Transverse colon (tissue), 4 donors: ENCODE measurements around the gene FERMT3. TPM values are rescaled to one million over a fixed set of nuclear protein-coding genes. Genes with fewer than 3 reads are reported as not detected.

Experiments used
- DNase-seq: peaks from one replicate; pipeline ENCODE4 v3.0.0-alpha.2; 2019
- H3K27ac ChIP-seq, 4 donors: fragments of 200-600 bp; sonication (generic); 2 replicates each; pipeline ENCODE4 v1.5.1; 2016 to 2018; ENCODE audit warnings: inconsistent platforms in 4 of 4
- H3K27me3 ChIP-seq: fragments of 200-600 bp; sonication (generic); 2 replicates; pipeline ENCODE4 v1.5.1; 2017; ENCODE audit warnings: inconsistent platforms
- H3K36me3 ChIP-seq, 4 donors: fragments of 200-600 bp; sonication (generic); 2 replicates each; pipeline ENCODE4 v1.5.1; 2017 to 2019; ENCODE audit warnings: inconsistent platforms in 4 of 4
- H3K4me1 ChIP-seq, 4 donors: fragments of 200-600 bp; sonication (generic); 2 replicates each; pipeline ENCODE4 v1.5.1; 2017 to 2020; ENCODE audit warnings: inconsistent platforms in 4 of 4
- H3K4me3 ChIP-seq, 4 donors: fragments of 200-600 bp; sonication (generic); 1 replicate in 1 of 4; 2 replicates in 3 of 4; pipeline versions ENCODE4 v1.5.1 to v1.6.1; 2017 to 2019; ENCODE audit warnings: inconsistent platforms in 4 of 4
- H3K9me3 ChIP-seq, 2 donors: fragments of 200-600 bp; sonication (generic); 2 replicates each; pipeline ENCODE4 v1.5.1; 2017 to 2019; ENCODE audit warnings: inconsistent platforms in 2 of 2
- EP300 ChIP-seq: sonication (generic); formaldehyde crosslinking; IDR thresholded peaks from one replicate; pipeline ENCODE4 v1.6.1; 2017; ENCODE audit warnings: antibody characterized with exemption, low read depth
- POLR2A ChIP-seq: fragments of 450-650 bp; IDR thresholded peaks from one replicate; pipeline ENCODE4 v1.6.1; 2016; ENCODE audit warnings: antibody characterized with exemption, mild to moderate bottlenecking, moderate library complexity
- POLR2AphosphoS5 ChIP-seq, 3 donors: sonication (generic); formaldehyde crosslinking; IDR thresholded peaks; one replicate each; pipeline ENCODE4 v1.6.1; 2016; ENCODE audit warnings: antibody characterized with exemption in 3 of 3
- WGBS, 2 donors: methylation state at CpG; one replicate each; pipeline ENCODE4 v1.1.5; 2018; ENCODE audit warnings: low coverage in 1 of 2; 5-methylcytosine and 5-hydroxymethylcytosine counted together
- in situ Hi-C, 4 donors: fragments of 200-750 bp; cut with MboI; loops; one replicate each; pipeline versions ENCODE4 v1.15.0 to v1.15.1; 2017; ENCODE audit warnings: low sequenced_read_pairs in 3 of 4, low pct_ligation_motif_present in 1 of 4, low pct_unique_long_range_greater_than_20kb in 1 of 4
- intact Hi-C: fragments of 100-400 bp; cut with DNase I; formaldehyde crosslinking; loops from one replicate; pipeline ENCODE4 v1.15.1; 2023; ENCODE audit warnings: low total_unique reads
- total RNA-seq, 4 donors: library from RNA; depleted of rRNA; stranded (reverse); fragments of >200 nt; gene quantifications; one replicate each; pipeline ENCODE4 v1.1.0, GENCODE V29; 2016
- TF ChIP-seq, protein P1 (sequence below), 5 experiments: fragments of 200-600 bp in 3 of 5; fragments of 450-650 bp in 2 of 5; sonication (generic) in 3 of 5; IDR thresholded peaks; 1 replicate in 2 of 5; 2 replicates in 3 of 5; pipeline ENCODE4 v1.5.1; 2016 to 2017; ENCODE audit warnings: antibody characterized with exemption in 5 of 5, inconsistent platforms in 3 of 5, mild to moderate bottlenecking in 2 of 5, moderate library complexity in 1 of 5

FERMT3 gene
- total RNA-seq, 4 donors from 2014 or later: 14.6 to 63.3 (median 28.6) TPM

DNA sequence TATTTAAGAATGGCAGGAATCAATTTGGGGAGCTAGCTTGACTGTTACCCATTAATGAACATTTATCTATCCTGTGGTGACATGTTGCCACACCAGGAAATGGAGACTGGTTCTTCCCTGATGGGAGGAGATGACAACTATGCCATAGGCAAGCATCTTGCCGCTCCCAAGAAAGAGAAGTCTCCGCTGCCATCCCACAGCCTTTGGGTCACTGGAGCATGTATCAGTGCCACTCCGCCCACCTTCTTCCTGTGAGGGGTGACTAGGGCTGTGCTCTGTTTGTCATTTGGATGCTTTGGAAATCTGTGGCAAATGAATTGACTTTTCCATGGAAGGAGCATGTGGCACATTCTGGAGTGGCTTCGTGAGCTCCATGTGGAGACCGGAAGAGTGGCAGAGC is 14.1 kb upstream of the FERMT3 start:
- H3K27ac ChIP-seq: no peak overlapping the region
- intact Hi-C loops: loop anchor here (5.0 kb wide), 1 partner anchor 1790 kb away; no protein-coding TSS in a partner anchor
- DNase-seq: no peak
- H3K9me3 ChIP-seq: no peaks in the 10 kb centered on the region
- H3K36me3 ChIP-seq: peaks cover 0 to 49% (median 23%) of the 10 kb centered on the region in 4 donors
- TF ChIP-seq POLR2AphosphoS5 (IDR thresholded peaks at IDR 0.05) (no peak), POLR2A (no peak), EP300 (no peak)
- TF ChIP-seq, protein P1, sequence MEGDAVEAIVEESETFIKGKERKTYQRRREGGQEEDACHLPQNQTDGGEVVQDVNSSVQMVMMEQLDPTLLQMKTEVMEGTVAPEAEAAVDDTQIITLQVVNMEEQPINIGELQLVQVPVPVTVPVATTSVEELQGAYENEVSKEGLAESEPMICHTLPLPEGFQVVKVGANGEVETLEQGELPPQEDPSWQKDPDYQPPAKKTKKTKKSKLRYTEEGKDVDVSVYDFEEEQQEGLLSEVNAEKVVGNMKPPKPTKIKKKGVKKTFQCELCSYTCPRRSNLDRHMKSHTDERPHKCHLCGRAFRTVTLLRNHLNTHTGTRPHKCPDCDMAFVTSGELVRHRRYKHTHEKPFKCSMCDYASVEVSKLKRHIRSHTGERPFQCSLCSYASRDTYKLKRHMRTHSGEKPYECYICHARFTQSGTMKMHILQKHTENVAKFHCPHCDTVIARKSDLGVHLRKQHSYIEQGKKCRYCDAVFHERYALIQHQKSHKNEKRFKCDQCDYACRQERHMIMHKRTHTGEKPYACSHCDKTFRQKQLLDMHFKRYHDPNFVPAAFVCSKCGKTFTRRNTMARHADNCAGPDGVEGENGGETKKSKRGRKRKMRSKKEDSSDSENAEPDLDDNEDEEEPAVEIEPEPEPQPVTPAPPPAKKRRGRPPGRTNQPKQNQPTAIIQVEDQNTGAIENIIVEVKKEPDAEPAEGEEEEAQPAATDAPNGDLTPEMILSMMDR (IDR thresholded peaks at IDR 0.05): no peak
- H3K27me3 ChIP-seq: no peaks in the 10 kb centered on the region
- in situ Hi-C loops: no loop called here
- 97 to 100% methylated on average over 1 to 5 of the region's 5 CpGs for WGBS, 2 donors
- no peak overlapping the region for H3K4me3 ChIP-seq
- peaks cover 0 to 11% (median 4%) of the 10 kb centered on the region in 4 donors for H3K4me1 ChIP-seq

- H3K36me3 ChIP-seq: peaks cover 0 to 81% (median 39%) of the 10 kb centered on the region in 4 donors
- in situ Hi-C loops: no loop called here
- TF ChIP-seq, protein P1 (IDR thresholded peaks at IDR 0.05): no peak
- TF ChIP-seq POLR2A (no peak), POLR2AphosphoS5 (IDR thresholded peaks at IDR 0.05) (no peak), EP300 (no peak)
- H3K27me3 ChIP-seq: no peaks in the 10 kb centered on the region
- intact Hi-C loops: no loop called here
- H3K9me3 ChIP-seq: no peaks in the 10 kb centered on the region
- no peak overlapping the region for H3K27ac ChIP-seq
- no peaks in the 10 kb centered on the region for H3K4me1 ChIP-seq
- 82% methylated on average over 9 of the region's 9 CpGs; no CpG with 5 or more reads in 1 of the 2 donors for WGBS, 2 donors
- H3K4me3 ChIP-seq: no peak overlapping the region
- no peak for DNase-seq
These were observed 9.9 kb upstream of the FERMT3 start for GRCh38 chr11:64196626-64197025.

GRCh38 chr11:64198511-64198910 is 8.0 kb upstream of the FERMT3 start:
- TF ChIP-seq POLR2AphosphoS5 (IDR thresholded peaks at IDR 0.05) (no peak), EP300 (no peak), POLR2A (no peak)
- TF ChIP-seq, protein P1 (IDR thresholded peaks at IDR 0.05): no peak
- H3K36me3 ChIP-seq: peaks cover 0 to 83% (median 41%) of the 10 kb centered on the region in 4 donors
- in situ Hi-C loops (no loop called here), intact Hi-C loops (no loop called here)
- H3K27me3 ChIP-seq: no peaks in the 10 kb centered on the region
- H3K4me1 ChIP-seq: no peaks in the 10 kb centered on the region
- no peaks in the 10 kb centered on the region for H3K9me3 ChIP-seq
- H3K4me3 ChIP-seq: no peak overlapping the region
- H3K27ac ChIP-seq: no peak overlapping the region
- WGBS, 2 donors: 90 to 100% methylated on average over 2 of the region's 2 CpGs
- DNase-seq: no peak

- peaks cover 0 to 62% (median 29%) of the 10 kb centered on the region in 4 donors for H3K36me3 ChIP-seq
- intact Hi-C loops: no loop called here
- in situ Hi-C loops: loop anchor here (5.0 to 10.0 kb wide), 3 partner anchors 93 to 101 kb away; partner anchors contain the start of genes CATSPERZ (in 2 of the 4) and KCNK4 (in 1 of the 4)
- no peak overlapping the region for H3K4me3 ChIP-seq
- H3K9me3 ChIP-seq: no peaks in the 10 kb centered on the region
- DNase-seq: no peak
- no peaks in the 10 kb centered on the region for H3K27me3 ChIP-seq
- H3K4me1 ChIP-seq: peaks cover 7 to 26% (median 24%) of the 10 kb centered on the region in 4 donors
- H3K27ac ChIP-seq: no peak overlapping the region
- TF ChIP-seq POLR2A (no peak), EP300 (no peak), POLR2AphosphoS5 (IDR thresholded peaks at IDR 0.05) (no peak)
- TF ChIP-seq, protein P1 (IDR thresholded peaks at IDR 0.05): no peak
- WGBS, 2 donors: 82 to 85% methylated on average over 3 of the region's 3 CpGs
These were observed 5.0 kb upstream of the FERMT3 start for GRCh38 chr11:64201543-64201942.
